Activated CD4-positive, alpha-beta T cell treated with anti-CD3 and anti-CD28 coated beads, Interleukin-2, amount 50 U/mL, for 48 hours (primary cell): ENCODE measurements around the gene HDHD3.
"Not testable (repeated sequence)": the region's sequence is repeated elsewhere in the genome, so short reads cannot be mapped to it uniquely, and the experiment has no call there.

Source experiments
- DNase-seq, 2 experiments: peaks; one replicate each; pipeline ENCODE4 v3.0.0-alpha.2; 2020

Gene HDHD3

GRCh38 chr9:113376634-113377567 is at the start of gene HDHD3:
Gene HDHD3 (minus strand): TSS chr9:113376986. CDS start chr9:113374354, 2,632 bp downstream.
- DNase-seq, result peak; percentile 72 to 76

- DNase-seq, result no peak
Observed at GRCh38 chr9:113425072-113425471, 48.3 kb upstream of the HDHD3 start.

GRCh38 chr9:113421726-113422125 is 44.9 kb upstream of the HDHD3 start:
- no peak for DNase-seq

GRCh38 chr9:113417370-113417769 is 40.6 kb upstream of the HDHD3 start:
- no peak for DNase-seq

- no peak for DNase-seq
Observed at GRCh38 chr9:113416149-113416721, 39.4 kb upstream of the HDHD3 start.

GRCh38 chr9:113410207-113410864 is 33.5 kb upstream of the HDHD3 start, which contains the start of the genes C9orf43 and POLE3:
Gene C9orf43 (plus strand): TSS chr9:113410747. CDS start chr9:113413494, 2,747 bp downstream.
Gene POLE3 (minus strand): TSS chr9:113410675. CDS start chr9:113410293, 382 bp downstream.
- peak; percentile 96 to 97 for DNase-seq

- no peak for DNase-seq
Observed at GRCh38 chr9:113409883-113410206, 33.1 kb upstream of the HDHD3 start.

GRCh38 chr9:113409481-113409880 is 32.7 kb upstream of the HDHD3 start:
- DNase-seq, result no peak

GRCh38 chr9:113406873-113407511 is 30.2 kb upstream of the HDHD3 start:
- peak; percentile 56 to 64 for DNase-seq

- not testable (repeated sequence) for DNase-seq
Observed at GRCh38 chr9:113406353-113406752, 29.6 kb upstream of the HDHD3 start.

GRCh38 chr9:113403646-113404045 is 26.9 kb upstream of the HDHD3 start:
- no peak for DNase-seq

- peak; percentile 99 for DNase-seq
Observed at GRCh38 chr9:113401027-113401792, 24.4 kb upstream of the HDHD3 start, which contains the start of gene ALAD. Gene ALAD (minus strand): TSS chr9:113401284. CDS start chr9:113393559, 7,725 bp downstream.

GRCh38 chr9:113399646-113400200 is 22.9 kb upstream of the HDHD3 start:
- DNase-seq, result no peak

- DNase-seq, result no peak
Observed at GRCh38 chr9:113398796-113399195, 22.0 kb upstream of the HDHD3 start.

- DNase-seq, result no peak
Observed at GRCh38 chr9:113397203-113397631, 20.4 kb upstream of the HDHD3 start.

- no peak for DNase-seq
Observed at GRCh38 chr9:113395000-113395861, 18.4 kb upstream of the HDHD3 start.

- DNase-seq, result no peak
Observed at GRCh38 chr9:113393281-113393680, 16.5 kb upstream of the HDHD3 start.

- DNase-seq, result no peak
Observed at GRCh38 chr9:113391917-113392316, 15.1 kb upstream of the HDHD3 start.

GRCh38 chr9:113390192-113390960 is 13.6 kb upstream of the HDHD3 start:
- DNase-seq, result no peak

- DNase-seq, result no peak
Observed at GRCh38 chr9:113389451-113389850, 12.7 kb upstream of the HDHD3 start.
